NT2/D1 (cell line): ENCODE results near the gene SERINC5.

Source experiments
- SUZ12 ChIP-seq: IDR thresholded peaks from 2 replicates; pipeline ENCODE4 v1.6.1; 2011; ENCODE audit not compliant: insufficient read length, insufficient read depth; ENCODE audit errors: extremely low read depth
- ZNF274 ChIP-seq: IDR thresholded peaks from 2 replicates; pipeline ENCODE4 v1.6.1; 2011; ENCODE audit warnings: mild to moderate bottlenecking, low read depth, low read length

DNA sequence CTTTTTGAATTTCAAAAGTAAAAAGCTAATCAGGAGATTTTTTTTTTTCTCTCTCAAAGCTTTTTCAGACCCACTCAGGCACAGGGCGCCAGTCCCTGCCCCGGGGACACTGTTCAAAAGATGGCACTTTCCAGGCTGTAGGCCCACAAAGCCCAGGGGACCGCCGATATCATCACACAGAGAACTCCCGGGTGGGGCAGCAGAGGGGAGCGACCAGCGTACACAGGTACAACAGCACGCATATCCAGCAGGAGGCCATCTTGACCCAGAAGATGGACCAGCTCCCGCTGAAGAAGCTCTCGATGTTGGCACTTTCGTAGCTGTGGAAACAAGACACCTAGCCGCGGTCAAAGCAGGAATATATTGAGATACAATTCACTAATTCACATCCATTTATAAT lies 112.4 kb downstream of the SERINC5 start:
- no peak for TF ChIP-seq ZNF274
- TF ChIP-seq SUZ12 = no peak
